Glomerular visceral epithelial cell (primary cell): Measurements from ENCODE around the gene ME3.
"Not testable (repeated sequence)": the region's sequence is repeated elsewhere in the genome, so short reads cannot be mapped to it uniquely, and the experiment has no call there.

Source experiments
- DNase-seq: peaks from one replicate; pipeline ENCODE4 v3.0.0-alpha.2; 2016; ENCODE audit errors: extremely low spot score

Gene ME3

DNA sequence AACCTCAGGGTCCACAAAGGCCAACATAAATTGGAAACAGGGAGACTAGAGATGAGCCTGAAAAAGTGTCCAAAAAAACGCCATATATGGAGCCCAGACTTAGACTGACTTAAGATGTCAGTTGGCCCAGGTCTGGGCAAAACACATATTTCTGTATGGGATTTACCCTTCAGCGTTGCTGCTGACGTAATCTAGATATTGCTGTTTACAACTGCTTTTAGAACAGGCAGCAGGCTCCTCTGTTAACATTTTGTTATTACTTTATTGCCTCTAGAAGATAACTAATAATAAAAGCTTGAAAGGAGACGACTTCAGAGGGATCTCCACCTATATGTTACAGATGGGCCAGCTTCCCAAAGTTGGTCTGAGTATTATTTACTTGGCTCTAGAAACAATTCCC, 8.7 kb downstream of the ME3 start:
- no peak for DNase-seq

DNA sequence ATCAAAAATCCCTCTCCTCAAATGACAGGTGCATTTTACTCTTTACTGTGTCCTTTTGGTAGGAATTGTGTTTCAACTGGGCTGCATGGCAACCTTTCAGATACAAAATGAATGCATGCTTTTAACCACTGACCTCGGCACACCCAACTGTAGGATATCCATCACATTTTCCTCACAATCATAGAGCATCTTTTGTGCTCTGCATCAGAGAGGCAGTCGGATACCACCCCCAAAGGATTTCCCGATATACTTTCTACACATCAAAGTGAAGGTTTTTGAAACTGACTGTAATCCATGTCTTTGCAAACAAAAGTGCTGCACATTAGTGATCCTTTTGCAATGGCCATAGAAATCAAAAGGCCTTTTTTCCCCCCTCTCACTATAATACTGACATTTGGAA, 9.1 kb downstream of the ME3 start:
- no peak for DNase-seq

DNA sequence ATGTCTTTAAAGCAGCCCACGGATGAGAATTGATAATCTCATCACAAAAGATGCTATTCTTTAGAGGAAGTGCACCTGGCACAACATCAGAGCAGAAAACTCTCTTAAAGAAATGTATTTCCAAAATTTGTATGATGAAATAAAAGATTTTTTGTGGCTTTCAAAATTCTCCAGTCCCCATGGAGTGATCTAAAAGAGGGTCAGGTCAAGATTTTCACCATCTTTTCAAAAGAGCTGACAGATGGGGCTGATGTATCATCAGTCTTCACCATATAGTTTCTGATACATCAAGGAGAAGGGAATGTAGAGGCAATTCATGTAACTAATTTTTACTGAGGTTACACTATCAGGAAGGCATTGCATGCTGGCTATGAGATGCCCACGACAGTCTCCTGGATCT, 11.7 kb downstream of the ME3 start:
- DNase-seq: no peak

DNA sequence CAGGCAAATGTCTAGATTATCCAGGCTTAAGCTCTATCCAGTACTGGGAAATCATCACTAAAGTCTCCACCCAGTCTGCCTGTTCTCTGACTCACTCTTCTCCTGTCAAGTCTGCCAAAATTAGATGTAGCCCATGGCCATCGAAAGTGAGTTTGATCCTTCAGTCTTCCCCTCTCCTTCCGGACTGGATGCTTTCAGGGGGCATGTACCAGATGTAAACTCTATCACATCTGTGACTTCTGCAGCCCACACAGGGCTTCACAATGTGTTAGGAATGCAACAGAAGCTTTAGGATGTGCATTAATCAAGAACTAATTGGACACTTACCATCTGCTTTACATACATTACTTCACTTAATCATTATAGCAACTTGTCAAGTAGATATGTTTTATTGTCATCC, 12.3 kb downstream of the ME3 start:
- no peak for DNase-seq

DNA sequence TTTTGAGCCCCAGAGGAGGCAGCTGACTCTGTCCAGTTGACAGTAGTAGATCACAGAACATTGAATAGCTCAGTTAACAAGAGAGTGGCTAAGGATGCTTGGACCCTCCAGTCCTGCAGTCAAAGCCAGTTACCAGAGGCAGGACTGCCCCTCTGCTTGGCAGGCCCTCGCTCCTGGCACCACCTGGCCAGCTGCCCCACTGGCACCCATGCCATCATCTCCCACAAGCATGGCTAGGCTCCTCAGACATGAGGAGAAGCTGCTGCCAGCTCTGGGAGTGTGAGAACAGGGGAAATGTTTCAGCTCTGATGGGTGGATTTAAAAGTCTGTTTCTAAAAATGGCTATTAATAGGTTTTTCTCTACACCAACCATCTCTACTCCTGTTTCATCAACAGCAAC, 13.9 kb downstream of the ME3 start:
- DNase-seq: no peak

DNA sequence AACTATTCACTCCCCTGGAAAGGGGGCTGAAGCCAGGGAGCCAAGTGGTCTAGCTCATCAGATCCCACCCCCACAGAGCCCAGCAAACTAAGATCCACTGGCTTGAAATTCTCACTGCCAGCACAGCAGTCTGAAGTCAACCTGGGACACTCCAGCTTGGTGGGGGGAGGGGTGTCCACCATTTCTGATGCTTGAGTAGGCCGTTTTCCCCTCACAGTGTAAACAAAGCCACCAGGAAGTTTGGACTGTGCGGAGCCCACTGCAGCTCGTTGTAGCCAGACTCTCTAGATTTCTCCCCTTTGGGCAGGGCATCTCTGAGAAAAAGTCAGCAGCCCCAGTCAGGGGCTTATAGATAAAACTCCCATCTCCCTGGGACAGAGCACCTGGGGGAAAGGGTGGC, 27.2 kb downstream of the ME3 start:
- DNase-seq: not testable (repeated sequence)

DNA sequence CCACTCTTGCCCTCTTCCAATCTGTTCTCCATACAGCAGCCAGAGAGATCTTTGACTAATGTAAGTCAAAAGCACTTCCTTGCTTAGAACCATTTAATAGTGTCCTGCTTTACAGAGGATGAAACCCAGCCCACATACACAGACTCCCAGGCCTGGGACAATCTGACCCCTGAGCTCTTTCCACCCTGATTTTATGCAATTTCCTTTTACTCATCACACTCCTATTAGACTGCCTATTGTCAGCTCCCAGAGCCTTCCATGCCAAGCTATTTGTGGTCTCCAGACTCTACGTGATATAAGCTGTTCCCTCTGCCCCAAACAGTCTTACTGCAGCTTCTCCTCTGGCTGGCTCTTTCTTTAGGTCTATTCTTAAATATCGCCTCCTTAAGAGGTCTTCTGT, 28.1 kb downstream of the ME3 start:
- DNase-seq: no peak

DNA sequence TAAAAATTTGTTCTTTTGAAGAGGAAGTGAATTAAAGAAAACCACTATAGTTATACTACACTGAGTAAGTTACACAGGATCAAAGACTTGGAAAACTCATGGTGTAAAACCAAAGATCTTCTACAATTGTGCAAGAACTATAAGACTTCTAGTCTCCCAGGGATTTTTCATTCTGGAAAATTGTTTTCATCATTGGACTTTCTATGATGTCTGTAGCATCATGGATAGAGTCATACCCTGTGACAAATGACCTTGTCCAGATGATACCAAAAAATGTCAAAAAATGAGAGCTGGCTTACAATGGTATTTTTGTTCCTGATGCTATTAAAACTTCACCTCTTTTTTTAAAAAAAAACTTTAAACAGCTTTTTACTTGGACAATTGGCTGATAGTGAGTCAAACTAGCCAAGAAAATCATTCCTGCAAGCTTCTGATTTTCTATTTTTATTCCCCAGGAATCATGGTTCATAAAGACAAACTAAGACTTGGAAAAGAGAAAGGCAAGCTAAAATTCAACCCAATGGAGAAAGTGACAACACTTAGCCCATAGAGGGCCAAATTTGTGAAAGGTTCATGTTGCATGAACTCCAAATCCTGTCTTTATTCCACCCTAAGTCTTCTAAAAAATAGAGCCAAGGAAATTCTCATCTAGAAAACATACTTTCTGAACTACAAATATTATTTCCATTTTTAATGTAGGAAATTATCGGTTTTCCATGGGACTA, 30.7 kb downstream of the ME3 start:
- no peak for DNase-seq

DNA sequence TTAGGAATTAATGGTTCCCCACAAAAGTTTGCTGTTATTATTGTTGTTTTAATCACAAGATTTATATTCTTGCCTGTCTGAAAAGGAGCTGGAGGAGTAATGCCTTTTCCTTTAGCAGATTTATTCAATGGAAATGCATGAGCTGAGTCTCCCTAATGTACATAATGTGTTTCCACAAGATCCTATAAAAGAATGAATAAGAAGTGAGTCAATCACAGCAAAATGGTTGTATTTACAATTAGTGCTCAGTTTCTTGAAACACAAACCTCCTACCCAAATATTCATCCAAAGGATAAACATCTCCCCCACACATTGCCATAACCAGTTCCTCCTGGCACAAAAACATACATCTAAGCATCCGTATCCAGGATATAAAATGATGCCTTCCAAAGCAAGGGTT, 33.3 kb downstream of the ME3 start:
- no peak for DNase-seq

DNA sequence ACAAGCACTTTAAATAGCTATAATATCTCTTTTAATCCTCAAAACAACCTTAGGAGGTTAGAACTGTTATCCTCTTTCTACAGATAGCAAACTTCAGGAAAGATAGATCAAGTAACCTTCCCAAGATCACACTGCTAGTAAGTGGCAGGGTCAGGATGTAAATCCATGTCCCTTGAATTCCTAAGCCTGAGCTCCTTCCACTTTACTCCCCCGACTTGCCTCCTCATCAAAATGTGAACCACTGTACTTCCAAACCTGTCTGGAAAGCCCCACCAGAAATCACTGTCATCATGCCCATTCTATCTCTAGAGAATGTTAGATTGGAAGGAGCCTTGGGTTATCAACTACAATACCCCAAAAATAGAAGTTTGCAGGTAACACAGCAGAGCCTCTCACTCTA, 33.7 kb downstream of the ME3 start:
- DNase-seq: no peak

DNA sequence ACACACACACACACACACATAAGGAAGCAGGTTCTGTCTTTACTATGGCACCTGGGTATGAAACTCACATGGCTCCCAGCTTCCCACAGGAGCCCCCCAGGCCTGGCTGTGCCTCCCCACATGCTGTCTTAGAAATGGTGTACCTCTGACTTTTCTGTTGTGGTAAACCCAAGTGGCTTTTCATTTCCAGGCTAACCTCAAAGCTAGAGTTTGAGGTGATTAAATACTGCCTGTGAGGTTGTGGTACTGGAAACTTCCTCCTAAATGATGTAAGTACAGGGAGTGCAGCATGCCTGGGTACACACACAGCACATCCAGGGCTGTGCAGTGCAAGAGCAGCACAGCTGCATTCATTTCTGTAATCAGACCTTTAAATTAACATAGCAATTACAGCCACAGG, 34.4 kb downstream of the ME3 start:
- DNase-seq: peak; percentile 76

DNA sequence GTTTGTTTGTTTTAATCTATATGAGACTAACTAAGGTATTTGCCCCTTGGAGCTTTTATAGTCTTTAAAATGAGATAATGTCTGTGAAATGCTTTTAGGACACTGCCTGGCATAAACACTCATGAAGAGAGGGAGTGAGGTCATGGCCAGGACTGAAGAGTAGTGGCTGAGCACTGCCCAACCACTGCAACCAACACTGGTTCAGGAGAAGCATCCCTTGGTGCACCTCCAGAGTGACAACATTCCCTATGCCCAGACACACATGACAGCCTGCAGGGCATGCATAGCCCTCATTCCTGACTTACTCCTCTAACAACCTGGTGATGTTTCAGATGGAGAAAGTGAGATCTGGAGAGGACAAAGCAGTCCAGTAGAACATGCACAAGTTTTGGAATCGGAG, 36.1 kb downstream of the ME3 start:
- peak; percentile 92 for DNase-seq

DNA sequence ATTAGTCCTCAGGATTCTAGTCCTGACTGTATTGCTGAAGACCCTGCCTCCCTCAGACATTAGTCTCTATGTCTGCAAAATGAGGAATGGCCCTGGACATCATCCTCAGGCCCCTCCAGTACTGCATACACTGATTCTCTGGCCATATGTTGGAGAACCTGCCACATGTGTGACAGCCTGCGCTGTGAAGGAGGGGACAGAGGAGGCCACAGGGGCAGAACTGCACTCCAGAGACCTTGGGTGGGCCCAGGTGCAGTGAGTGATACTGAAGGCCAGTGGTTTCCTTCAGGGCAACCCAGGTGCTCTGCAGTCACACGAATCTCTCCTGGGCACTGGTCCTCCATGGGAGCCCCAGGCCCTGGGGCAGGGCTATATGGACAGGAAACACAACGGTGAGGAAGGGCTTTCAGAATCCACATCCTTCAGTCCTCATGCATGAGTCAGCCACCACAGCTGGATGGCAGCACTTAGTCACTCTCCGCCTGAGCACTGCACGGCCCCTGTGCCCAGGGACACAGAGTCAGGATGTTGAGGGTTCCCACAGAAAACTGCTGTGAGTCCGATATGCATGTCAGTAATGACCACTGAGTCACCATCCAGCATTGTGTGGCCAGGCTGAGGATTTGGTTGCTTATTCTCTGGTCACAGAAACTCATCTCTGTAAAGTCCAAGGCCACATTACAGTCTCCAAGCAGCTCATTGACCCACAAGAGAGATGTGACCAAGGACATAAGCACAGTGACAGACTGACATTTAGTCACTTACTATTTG, 39.7 kb downstream of the ME3 start:
- peak; percentile 97 for DNase-seq

DNA sequence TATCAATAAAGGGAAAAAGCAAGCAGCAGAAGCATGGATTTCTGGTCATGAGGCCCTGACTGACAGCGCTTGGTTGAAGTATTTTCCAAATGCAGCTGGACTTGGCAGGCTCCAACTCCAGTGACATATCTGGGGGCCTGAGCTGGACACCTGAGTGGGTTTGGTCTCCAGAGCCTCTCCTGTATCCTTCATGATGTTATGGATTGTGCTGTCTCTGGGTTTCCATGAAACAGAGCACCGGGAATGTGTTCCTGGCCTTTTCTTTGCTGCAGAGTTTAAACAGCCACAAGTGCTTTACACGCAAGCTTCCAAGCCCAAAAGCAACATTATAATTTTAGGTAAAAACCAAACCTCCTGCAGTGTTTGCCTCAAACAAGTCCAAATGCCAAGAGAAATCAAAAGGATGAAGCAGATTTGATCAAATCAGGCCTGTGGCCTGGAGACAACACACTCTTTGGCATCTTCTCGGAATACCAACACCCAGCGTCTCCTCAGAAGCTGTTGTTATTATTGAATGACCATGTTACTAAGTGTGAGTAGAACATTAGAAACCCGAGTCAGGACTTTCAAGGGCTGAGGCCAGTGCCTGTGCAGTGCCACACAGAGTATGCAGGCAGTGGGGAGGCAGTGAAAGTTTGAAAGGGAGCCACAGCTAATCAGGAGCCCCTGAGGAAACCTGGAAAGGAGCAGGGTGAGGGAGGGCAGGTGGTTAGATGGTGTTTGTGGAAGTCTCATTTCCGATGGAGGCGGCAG, 42.0 kb downstream of the ME3 start:
- DNase-seq: no peak

DNA sequence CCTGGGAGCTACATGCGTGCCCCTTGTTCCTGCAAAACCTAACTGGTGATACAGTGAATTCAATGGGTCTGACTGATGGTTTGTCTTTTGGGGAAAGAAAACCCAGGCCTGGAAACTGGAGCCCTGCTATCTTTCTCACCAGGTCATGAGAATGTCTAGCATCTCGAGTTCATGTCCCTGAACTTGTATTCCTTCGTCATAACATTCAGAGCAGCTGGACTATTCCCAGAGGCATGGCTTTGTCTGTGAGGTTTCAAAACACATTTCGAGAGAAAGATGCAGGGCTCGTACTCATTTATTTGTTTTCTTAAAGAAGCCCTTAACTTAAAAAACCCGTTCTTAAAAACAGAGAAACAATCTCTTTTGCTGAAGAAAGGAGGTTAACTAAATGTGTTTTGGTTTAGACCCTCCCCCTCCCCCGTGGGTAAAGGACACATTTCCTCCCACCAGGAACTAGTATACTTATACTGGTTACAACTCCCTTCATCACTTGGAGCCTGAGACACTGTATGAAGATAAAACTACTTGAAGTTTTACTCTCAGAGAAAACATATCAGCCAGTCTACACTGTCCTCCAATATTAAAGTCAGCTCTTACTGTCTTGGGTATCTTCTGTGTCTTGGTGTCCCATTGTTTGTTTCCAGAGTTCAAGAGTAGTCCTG, 43.2 kb downstream of the ME3 start:
- DNase-seq: no peak

DNA sequence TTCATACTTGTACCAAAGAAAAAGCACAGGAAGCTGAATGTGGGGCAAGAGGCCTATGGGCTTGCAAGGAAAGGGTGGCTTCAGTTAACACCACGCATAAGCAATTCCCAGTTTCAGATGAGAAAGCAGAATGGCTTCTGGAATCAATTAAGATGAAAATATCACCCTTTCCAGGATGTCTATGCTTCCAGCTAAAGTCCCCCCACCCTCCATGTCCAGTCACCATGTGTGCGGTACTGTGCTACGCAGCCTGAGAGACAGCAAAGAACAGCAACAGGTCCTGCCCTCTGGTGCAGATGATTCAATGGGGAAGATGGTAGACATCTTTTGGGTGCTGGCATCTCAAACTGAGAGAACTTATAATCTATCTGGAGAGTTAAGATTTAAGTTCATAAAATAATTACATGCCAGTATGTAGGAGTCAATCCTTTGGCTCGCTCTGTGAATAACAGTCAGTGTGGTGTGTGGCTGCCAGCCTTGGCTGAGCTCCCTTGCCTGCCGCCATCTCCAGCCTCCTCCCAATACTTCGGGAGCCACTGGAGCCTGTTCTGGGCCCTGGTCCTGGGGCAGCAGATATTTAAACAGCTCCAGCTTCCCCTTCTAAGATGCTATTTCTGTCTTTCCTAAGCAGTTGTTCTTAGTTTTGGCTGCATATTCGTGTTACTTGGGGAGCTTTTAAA, 44.5 kb downstream of the ME3 start:
- DNase-seq: no peak

DNA sequence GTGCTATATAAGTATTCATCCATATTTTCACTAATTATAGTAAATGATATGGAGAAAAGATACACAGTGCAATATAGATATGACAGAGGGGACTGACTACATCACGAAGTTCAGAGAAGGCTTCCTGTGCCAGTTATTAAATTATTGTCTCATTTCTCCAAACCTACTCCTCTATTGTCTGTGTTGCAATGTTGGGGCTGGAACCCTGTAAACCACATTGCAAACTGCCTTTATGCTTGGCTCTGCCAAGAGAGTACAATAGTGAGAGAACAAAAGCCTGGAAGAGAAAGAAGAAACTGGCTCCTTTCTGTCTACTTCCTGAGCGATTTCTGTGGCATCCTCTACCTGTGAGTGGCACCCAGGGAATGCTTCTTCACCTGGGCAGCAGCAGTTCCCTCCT, 46.4 kb downstream of the ME3 start:
- DNase-seq: no peak

DNA sequence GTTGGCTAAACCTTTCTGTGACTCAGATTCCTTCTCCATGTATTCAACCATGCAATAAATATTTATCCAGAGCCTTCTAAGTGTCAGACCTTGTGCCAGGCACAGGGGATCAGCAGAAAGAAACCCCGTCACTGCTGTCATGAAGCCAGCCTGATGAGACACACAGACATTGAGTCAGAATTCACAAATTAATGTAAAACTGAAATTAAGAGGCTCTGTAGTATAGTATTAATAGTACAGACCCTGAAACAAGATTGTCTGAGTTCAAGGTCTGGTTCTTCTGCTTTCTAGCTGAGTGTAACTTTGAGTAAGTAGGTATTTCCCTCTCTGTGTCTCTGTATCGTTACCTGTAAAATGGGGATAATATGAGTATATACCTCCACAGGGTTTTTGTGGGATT, 46.9 kb downstream of the ME3 start:
- peak; percentile 25 for DNase-seq

DNA sequence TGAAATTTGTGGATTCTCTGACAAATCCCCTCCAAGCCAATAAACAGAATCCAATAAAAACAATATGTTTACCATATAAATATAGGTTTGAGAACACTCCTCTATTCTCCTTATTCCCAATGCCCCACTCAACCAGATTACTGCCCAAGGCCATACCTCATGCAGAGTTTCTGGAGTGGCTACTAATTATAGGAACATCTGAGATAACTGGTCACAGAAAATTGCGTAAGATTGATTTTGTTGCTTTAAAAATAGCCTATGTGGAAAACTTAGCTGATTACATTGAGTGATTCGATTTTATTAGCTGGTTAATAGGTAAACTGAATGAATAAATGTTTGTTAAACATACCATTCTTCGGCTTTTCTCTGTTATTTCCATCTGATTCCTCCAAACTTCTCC, 48.0 kb downstream of the ME3 start:
- no peak for DNase-seq

DNA sequence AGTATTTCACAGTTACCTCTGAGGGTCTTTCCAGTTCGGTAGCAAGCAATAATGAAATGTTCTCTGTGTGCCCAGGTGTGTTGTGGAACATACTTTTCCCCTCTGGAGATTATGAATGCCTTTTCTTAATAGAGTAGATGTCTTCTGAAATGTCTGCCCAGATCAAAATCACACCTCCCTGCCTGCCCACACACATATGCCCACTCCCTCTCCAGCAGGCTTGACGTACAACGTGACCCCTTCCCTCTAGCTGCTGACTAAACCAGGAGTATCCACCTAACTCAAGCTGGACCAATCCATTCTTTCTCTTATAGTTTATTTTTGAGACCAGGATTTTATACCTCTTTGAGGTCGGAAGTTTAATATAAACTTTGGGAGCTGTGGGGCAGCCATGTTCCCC, 48.7 kb downstream of the ME3 start:
- DNase-seq: no peak

DNA sequence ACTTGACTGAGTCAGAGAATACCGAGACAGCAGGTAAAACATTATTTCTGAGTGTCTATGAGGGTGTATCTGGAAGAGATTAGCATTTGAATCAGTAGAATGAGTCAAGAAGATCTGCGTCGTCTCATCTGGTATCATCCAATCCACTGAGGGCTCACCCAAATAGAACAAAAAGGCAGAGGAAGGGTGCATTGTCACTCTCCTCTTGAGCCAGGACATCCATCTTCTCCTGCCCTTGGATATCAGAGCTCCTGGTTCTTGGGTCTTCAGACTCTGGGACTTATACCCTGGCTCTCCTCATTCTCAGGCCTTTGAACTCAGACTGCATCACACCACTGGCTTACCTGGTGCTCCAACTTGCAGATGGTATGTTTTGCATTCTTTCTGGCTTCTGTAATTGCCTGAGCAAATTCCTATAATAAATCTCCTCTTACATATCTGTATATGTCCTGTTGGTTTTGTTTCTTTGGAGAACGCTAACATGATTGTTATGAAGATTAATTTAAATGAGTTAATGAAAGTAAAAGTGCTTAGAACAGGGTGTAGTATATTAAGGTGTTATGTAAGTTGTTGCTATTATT, 49.3 kb downstream of the ME3 start:
- peak; percentile 60 for DNase-seq
